BJ (cell line): ENCODE results near the gene PAXIP1. TPM values are rescaled to one million over a fixed set of nuclear protein-coding genes. Genes with fewer than 3 reads are reported as not detected.

Experiments
- CTCF ChIA-PET: fragments of 350-600 bp; formaldehyde crosslinking; extraction: SDS; loops from one replicate; lab custom pipeline; 2021; ENCODE audit warnings: antibody characterized with exemption, inconsistent platforms; lab: Yijun Ruan, JAX
- POLR2A ChIA-PET: fragments of 300-600 bp; sonication (Branson Sonifier 250); formaldehyde crosslinking; extraction: SDS; loops from one replicate; lab custom pipeline; 2021; ENCODE audit warnings: antibody characterized with exemption; lab: Charles Lee
- DNase-seq: peaks from one replicate; pipeline ENCODE4 v3.0.0-alpha.2; 2011; ENCODE audit warnings: low read depth
- H3K27me3 ChIP-seq: 2 replicates; pipeline ENCODE4 v1.6.0; 2011; ENCODE audit warnings: low read length; ENCODE audit not compliant: control insufficient read depth, insufficient read depth
- H3K36me3 ChIP-seq: 2 replicates; pipeline ENCODE4 v1.5.1; 2011; ENCODE audit warnings: low read length; ENCODE audit not compliant: control insufficient read depth, insufficient read depth
- H3K4me3 ChIP-seq: 2 replicates; pipeline ENCODE4 v1.5.1; 2011; ENCODE audit warnings: low read depth, mild to moderate bottlenecking, control low read depth, low read length
- CTCF ChIP-seq: IDR thresholded peaks from 2 replicates; pipeline ENCODE4 v1.5.1; 2011; ENCODE audit warnings: low read depth, mild to moderate bottlenecking, control low read depth, inconsistent platforms, low read length, moderate library complexity; ENCODE audit not compliant: insufficient read depth
- polyA plus RNA-seq: library from polyadenylated mRNA; depleted of rRNA; stranded (reverse); fragments of >200 nt; gene quantifications from 2 replicates; pipeline ENCODE4 v1.2.3, GENCODE V29; 2011; rRNA removed

PAXIP1 gene
- polyA plus RNA-seq, 1 experiment, result 4.6 TPM

DNA sequence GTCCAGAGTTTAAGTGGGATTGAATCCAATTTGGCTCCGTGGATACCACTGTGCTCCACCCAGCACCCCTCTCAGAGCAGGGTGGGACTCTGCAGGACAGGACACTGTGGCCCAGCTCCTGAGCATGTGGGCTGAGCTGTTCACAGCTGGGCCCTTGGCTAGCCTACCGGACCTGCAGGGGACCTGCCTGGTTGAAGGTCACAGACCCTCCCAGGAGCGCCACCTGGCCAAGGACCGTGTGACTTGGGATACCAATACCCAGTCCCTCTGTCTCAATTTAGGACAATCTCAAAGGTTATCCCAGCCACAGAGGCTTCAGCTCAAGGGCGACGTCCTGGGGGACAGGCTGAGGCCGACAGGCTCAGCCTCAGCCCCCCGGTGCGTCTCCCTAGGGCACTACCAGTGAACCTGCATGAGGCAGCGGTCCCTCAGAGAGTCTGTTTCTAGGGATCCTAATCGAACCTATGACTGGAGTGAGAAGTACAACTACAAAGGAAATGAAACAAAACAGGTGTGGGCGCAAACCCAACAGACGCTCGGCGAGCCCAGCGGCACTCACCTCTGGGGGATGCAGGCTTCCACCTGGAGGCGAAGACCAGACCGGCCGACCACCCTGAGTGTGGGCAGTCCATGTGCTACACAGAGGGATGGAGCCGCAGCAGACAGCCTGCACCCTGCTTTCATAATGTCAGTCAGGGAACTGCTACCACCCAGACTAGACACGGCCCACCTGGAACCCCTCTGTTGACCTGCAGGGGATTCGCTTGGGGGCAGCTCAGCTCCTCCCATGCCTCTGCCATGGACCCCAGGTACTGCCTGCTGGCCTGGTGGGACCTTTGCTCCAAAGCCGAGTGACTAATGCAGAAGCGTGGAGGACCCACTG, 103.7 kb downstream of the PAXIP1 start:
- CTCF ChIA-PET, result interaction anchor here (0.7 kb wide), 1 partner anchor 15 kb away, joined by 3 read pairs; no protein-coding TSS in a partner anchor
- POLR2A ChIA-PET, result no interaction called here
- Histone ChIP-seq H3K4me3 (no peak overlapping the region), H3K36me3 (no peaks in the 10 kb centered on the region), H3K27me3 (no peaks in the 10 kb centered on the region)
- no peak for TF ChIP-seq CTCF
- DNase-seq, result no peak

DNA sequence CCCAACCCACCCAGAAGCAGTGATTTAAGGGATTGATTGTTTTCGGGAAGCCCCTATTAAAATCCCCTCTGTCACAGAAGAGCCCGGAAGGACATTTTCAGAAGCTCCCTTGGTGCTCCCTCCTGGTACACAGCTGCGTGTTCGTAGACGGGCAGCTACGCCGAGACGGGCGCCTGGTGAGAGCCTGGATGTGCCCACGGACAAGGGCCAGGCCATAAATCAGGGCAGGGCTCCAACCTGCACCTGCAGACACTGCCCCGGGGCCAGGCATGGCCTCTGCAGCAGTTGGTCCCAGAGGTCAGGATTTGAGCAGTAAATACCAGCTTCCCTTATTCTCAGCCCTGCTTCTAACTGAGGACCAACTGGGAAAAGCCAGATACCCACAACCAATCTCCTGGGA, 106.8 kb downstream of the PAXIP1 start:
- no peaks in the 10 kb centered on the region for H3K36me3 ChIP-seq
- ChIA-PET POLR2A (no interaction called here), CTCF (no interaction called here)
- H3K27me3 ChIP-seq, result no peaks in the 10 kb centered on the region
- H3K4me3 ChIP-seq, result no peak overlapping the region
- DNase-seq, result no peak
- no peak for TF ChIP-seq CTCF

Other genes with a start within 250 kb of the PAXIP1 start
- not detected in 2 replicates for gene HTR5A, start 67.2 kb upstream of the PAXIP1 start, polyA plus RNA-seq